Liver (tissue), 9 donors: Measurements from ENCODE around the gene WDR5. TPM values are rescaled to one million over a fixed set of nuclear protein-coding genes. Genes with fewer than 3 reads are reported as not detected.

Experiments
- DNase-seq: peaks from one replicate; pipeline ENCODE4 v3.0.0-alpha.2; 2017; ENCODE audit warnings: low spot score
- H3K27ac ChIP-seq, 2 donors: one replicate each; pipeline ENCODE4 v1.7.0; 2013; ENCODE audit warnings: inconsistent platforms in 2 of 2, low read length in 2 of 2, control low read depth in 1 of 2, low read depth in 1 of 2, mild to moderate bottlenecking in 1 of 2
- H3K27me3 ChIP-seq, 4 donors: one replicate each; pipeline versions ENCODE4 v1.6.1 to v1.7.0; 2013; ENCODE audit warnings: low read length in 3 of 4, inconsistent platforms in 1 of 4, mild to moderate bottlenecking in 1 of 4, moderate library complexity in 1 of 4; ENCODE audit not compliant: control insufficient read depth in 4 of 4, insufficient read depth in 4 of 4
- H3K36me3 ChIP-seq, 4 donors: one replicate each; pipeline versions ENCODE4 v1.6.1 to v1.7.0; 2013; ENCODE audit warnings: low read length in 3 of 4, mild to moderate bottlenecking in 3 of 4, low read depth in 1 of 4, moderate library complexity in 1 of 4; ENCODE audit not compliant: control insufficient read depth in 4 of 4, insufficient read depth in 3 of 4
- H3K4me1 ChIP-seq, 4 donors: one replicate each; pipeline versions ENCODE4 v1.6.1 to v1.7.0; 2013; ENCODE audit warnings: low read length in 3 of 4, mild to moderate bottlenecking in 3 of 4, moderate library complexity in 1 of 4; ENCODE audit not compliant: control insufficient read depth in 4 of 4, insufficient read depth in 4 of 4
- H3K4me3 ChIP-seq, 3 donors: one replicate each; pipeline versions ENCODE4 v1.6.1 to v1.7.0; 2013; ENCODE audit warnings: low read length in 3 of 3, control low read depth in 1 of 3, low read depth in 1 of 3, mild to moderate bottlenecking in 1 of 3
- H3K9ac ChIP-seq, 2 donors: one replicate each; pipeline ENCODE4 v1.7.0; 2013; ENCODE audit warnings: low read length in 2 of 2, mild to moderate bottlenecking in 2 of 2, moderate library complexity in 2 of 2, control low read depth in 1 of 2, low read depth in 1 of 2
- H3K9me3 ChIP-seq, 4 donors: one replicate each; pipeline versions ENCODE4 v1.6.1 to v1.7.0; 2013; ENCODE audit warnings: low read length in 3 of 4; ENCODE audit not compliant: control insufficient read depth in 4 of 4
- CTCF ChIP-seq: fragments of 150-350 bp; IDR thresholded peaks from 2 replicates; pipeline ENCODE4 v1.5.1; 2017; ENCODE audit warnings: improper control_type of control experiment, low read depth, low read length; ENCODE audit not compliant: missing input control
- EGR1 ChIP-seq, 2 donors: IDR thresholded peaks; 2 replicates each; pipeline ENCODE4 v1.6.1; 2016 to 2018; ENCODE audit warnings: antibody characterized with exemption in 2 of 2, low read depth in 2 of 2
- FOXA1 ChIP-seq: IDR thresholded peaks from 2 replicates; pipeline ENCODE4 v1.6.1; 2016; ENCODE audit warnings: antibody characterized with exemption
- FOXA2 ChIP-seq: IDR thresholded peaks from 2 replicates; pipeline ENCODE4 v1.6.1; 2016; ENCODE audit warnings: antibody characterized with exemption
- GABPA ChIP-seq, 2 donors: IDR thresholded peaks in 1 of 2; conservative IDR thresholded peaks in 1 of 2; 2 replicates each; pipeline ENCODE4 v1.6.1; 2016; ENCODE audit warnings: antibody characterized with exemption in 2 of 2, mild to moderate bottlenecking in 1 of 2, moderate library complexity in 1 of 2
- HNF4A ChIP-seq, 2 donors: conservative IDR thresholded peaks; 2 replicates each; pipeline ENCODE4 v1.6.1; 2016; ENCODE audit warnings: antibody characterized with exemption in 2 of 2, mild to moderate bottlenecking in 2 of 2
- HNF4G ChIP-seq: IDR thresholded peaks from 2 replicates; pipeline ENCODE4 v1.6.1; 2016; ENCODE audit warnings: antibody characterized with exemption
- JUND ChIP-seq, 2 donors: IDR thresholded peaks; 2 replicates each; pipeline ENCODE4 v1.6.1; 2016; ENCODE audit warnings: antibody characterized with exemption in 2 of 2
- MAX ChIP-seq: IDR thresholded peaks from 2 replicates; pipeline ENCODE4 v1.6.1; 2016; ENCODE audit warnings: antibody characterized with exemption
- NR2F2 ChIP-seq: IDR thresholded peaks from 2 replicates; pipeline ENCODE4 v1.6.1; 2016; ENCODE audit warnings: antibody characterized with exemption
- RAD21 ChIP-seq, 2 donors: IDR thresholded peaks; 2 replicates each; pipeline ENCODE4 v1.6.1; 2016; ENCODE audit warnings: antibody characterized with exemption in 2 of 2, mild to moderate bottlenecking in 2 of 2
- REST ChIP-seq: IDR thresholded peaks from 2 replicates; pipeline ENCODE4 v1.6.1; 2016; ENCODE audit warnings: antibody characterized with exemption, mild to moderate bottlenecking
- RXRA ChIP-seq, 2 donors: IDR thresholded peaks; 2 replicates each; pipeline ENCODE4 v1.6.1; 2017 to 2018; ENCODE audit warnings: antibody characterized with exemption in 2 of 2, mild to moderate bottlenecking in 1 of 2
- SP1 ChIP-seq: IDR thresholded peaks from 2 replicates; pipeline ENCODE4 v1.6.1; 2018; ENCODE audit warnings: antibody characterized with exemption, mild to moderate bottlenecking
- TAF1 ChIP-seq: conservative IDR thresholded peaks from 2 replicates; pipeline ENCODE4 v1.6.1; 2016; ENCODE audit warnings: antibody characterized with exemption, mild to moderate bottlenecking
- YY1 ChIP-seq: IDR thresholded peaks from 2 replicates; pipeline ENCODE4 v1.6.1; 2016; ENCODE audit warnings: antibody characterized with exemption, mild to moderate bottlenecking
- ZBTB33 ChIP-seq: IDR thresholded peaks from 2 replicates; pipeline ENCODE4 v1.6.1; 2016; ENCODE audit warnings: antibody characterized with exemption
- WGBS: extraction: QIAGEN DNeasy Blood & Tissue Kit; methylation state at CpG from one replicate; pipeline ENCODE4 v1.1.7; 2013; 5-methylcytosine and 5-hydroxymethylcytosine counted together
- polyA plus RNA-seq, 2 donors: library from polyadenylated mRNA; stranded (reverse) in 1 of 2; unstranded in 1 of 2; fragments of 200-250 nt in 1 of 2; fragments of >200 nt in 1 of 2; fragmentation: Nextera tagmentation in 1 of 2; extraction: Ambion mirVana in 1 of 2; gene quantifications; one replicate each; pipeline versions ENCODE4 v1.2.1 to v1.2.3, GENCODE V29; 2013 to 2015
- total RNA-seq, 2 donors: library from RNA; depleted of rRNA; stranded (reverse); fragments of >200 nt; gene quantifications; one replicate each; pipeline ENCODE4 v1.2.3, GENCODE V29; 2014
- TF ChIP-seq, protein P1 (sequence below): IDR thresholded peaks from 2 replicates; pipeline ENCODE4 v1.6.1; 2016; ENCODE audit warnings: antibody characterized with exemption
- donor health status: healthy.
- donor health status: healthy.
- donor health status: healthy.
- donor health status: healthy.
- donor health status: healthy.

Gene WDR5
- total and polyA plus RNA-seq, 4 donors, result 11.1 to 21.6 (median 14.6) TPM

DNA sequence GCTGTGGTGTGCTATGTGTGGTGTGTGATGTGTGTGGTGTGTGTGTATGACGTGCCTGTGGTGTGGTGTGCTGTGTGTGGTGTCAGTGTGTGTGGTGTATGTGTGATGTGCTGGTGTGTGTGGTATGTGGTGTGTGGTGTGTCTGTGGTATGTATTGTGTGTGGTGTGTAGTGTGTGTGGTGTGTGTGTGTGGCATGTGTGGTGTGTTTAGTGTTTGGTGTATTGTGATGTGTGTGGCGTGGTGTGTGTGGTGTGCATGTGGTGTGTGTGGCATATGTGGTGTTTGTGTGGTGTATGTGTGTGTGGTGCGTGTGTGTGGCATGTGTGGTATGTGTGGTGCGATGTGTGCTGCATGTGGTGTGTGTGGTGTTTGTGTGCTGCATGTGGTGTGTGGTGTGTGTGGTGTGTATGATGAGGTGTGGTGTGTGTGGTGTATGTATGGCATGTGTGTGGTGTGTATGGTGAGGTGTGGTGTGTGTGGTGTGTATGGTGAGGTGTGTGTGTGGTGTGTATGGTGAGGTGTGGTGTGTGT lies 46.7 kb downstream of the WDR5 start:
- Histone ChIP-seq H3K27ac (peak overlapping the region; percentile 5 to 93), H3K4me1 (peaks cover 27 to 71% (median 58%) of the 10 kb centered on the region in 4 donors), H3K9me3 (no peaks in the 10 kb centered on the region), H3K27me3 (no peaks in the 10 kb centered on the region), H3K4me3 (no peak overlapping the region), H3K9ac (no peak overlapping the region), H3K36me3 (no peaks in the 10 kb centered on the region)
- 93% methylated on average over 4 of the region's 4 CpGs for WGBS
- DNase-seq, result no peak
- TF ChIP-seq FOXA1, result no peak
- no peak for TF ChIP-seq NR2F2
- TF ChIP-seq FOXA2, result no peak
- TF ChIP-seq, protein P1, sequence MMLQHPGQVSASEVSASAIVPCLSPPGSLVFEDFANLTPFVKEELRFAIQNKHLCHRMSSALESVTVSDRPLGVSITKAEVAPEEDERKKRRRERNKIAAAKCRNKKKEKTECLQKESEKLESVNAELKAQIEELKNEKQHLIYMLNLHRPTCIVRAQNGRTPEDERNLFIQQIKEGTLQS, result no peak
- no peak for TF ChIP-seq SP1
- TF ChIP-seq HNF4G, result no peak
- no peak for TF ChIP-seq GABPA (IDR thresholded peaks at IDR 0.05 in 1 of 2, conservative IDR thresholded peaks at IDR 0.05 in 1 of 2)
- no peak for TF ChIP-seq MAX
- TF ChIP-seq EGR1 (IDR thresholded peaks at IDR 0.05; ENCODE audit: low read depth in 2 of 2), result no peak
- TF ChIP-seq RXRA (IDR thresholded peaks at IDR 0.05), result no peak
- no peak for TF ChIP-seq CTCF
- no peak for TF ChIP-seq YY1
- TF ChIP-seq TAF1, result no peak
- TF ChIP-seq RAD21 (IDR thresholded peaks at IDR 0.05), result no peak
- no peak for TF ChIP-seq HNF4A (conservative IDR thresholded peaks at IDR 0.05)
- no peak for TF ChIP-seq ZBTB33

DNA sequence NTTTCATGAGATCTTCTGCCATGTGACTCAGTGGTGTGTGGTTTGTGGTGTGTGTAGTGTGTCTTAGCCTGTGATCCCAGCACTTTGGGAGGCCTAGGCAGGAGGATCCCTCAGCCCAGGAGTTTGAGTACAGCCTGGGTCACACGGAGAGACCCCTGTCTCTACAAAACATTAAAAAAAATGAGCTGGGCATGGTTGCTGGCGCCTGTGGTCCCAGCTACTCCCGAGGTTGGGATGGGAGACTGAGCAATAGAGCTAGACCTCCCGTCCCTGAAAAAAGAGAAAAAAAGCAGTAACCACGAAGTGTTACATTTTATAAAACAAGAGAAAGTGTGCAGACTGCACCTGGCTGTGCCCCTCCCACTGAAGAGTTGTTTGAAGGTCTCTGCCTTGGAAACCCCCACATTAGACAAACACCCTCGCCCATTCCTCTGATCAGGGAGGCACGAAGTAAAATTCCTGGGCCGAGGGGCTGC lies 49.7 kb downstream of the WDR5 start:
- Histone ChIP-seq H3K36me3 (no peaks in the 10 kb centered on the region), H3K27ac (peak overlapping the region; percentile 93 to 99), H3K9me3 (no peaks in the 10 kb centered on the region), H3K9ac (peak overlapping the region in 1 of 2 donors; percentile 65), H3K4me1 (peaks cover 23 to 70% (median 53%) of the 10 kb centered on the region in 4 donors), H3K27me3 (no peaks in the 10 kb centered on the region), H3K4me3 (no peak overlapping the region)
- TF ChIP-seq JUND (IDR thresholded peaks at IDR 0.05) (no peak), FOXA1 (no peak), ZBTB33 (no peak), HNF4G (no peak), SP1 (no peak), YY1 (no peak), REST (no peak), FOXA2 (no peak), HNF4A (conservative IDR thresholded peaks at IDR 0.05) (no peak), GABPA (IDR thresholded peaks at IDR 0.05 in 1 of 2, conservative IDR thresholded peaks at IDR 0.05 in 1 of 2) (no peak)
- TF ChIP-seq, protein P1, result no peak
- DNase-seq, result no peak
- 59% methylated on average over 8 of the region's 8 CpGs for WGBS
